WTC11 (cell line): ENCODE results near the gene CSK. TPM values are rescaled to one million over a fixed set of nuclear protein-coding genes. Genes with fewer than 3 reads are reported as not detected.

ENCODE experiments used
- ATAC-seq: fragments of 200-7000 bp; cut with Tn5 transposase; 2 replicates; pipeline ENCODE4 v1.10.0; 2021; ENCODE audit warnings: mild to moderate bottlenecking, moderate library complexity
- CTCF ChIA-PET: fragments of 300-600 bp; sonication (Branson Sonifier 250); formaldehyde crosslinking; loops from one replicate; lab custom pipeline; 2021; ENCODE audit warnings: antibody characterized with exemption; lab: Charles Lee
- POLR2A ChIA-PET: fragments of 350-600 bp; sonication (Branson Sonifier 250); formaldehyde crosslinking; loops from one replicate; lab custom pipeline; 2021; ENCODE audit warnings: antibody characterized with exemption; lab: Charles Lee
- DNase-seq: peaks from one replicate; pipeline ENCODE4 v3.0.0; 2021; ENCODE audit warnings: low spot score
- H3K27ac Mint-ChIP-seq: 2 replicates; pipeline ENCODE4 v1.8.0; 2021; ENCODE audit warnings: mixed read lengths
- H3K27me3 Mint-ChIP-seq: 2 replicates; pipeline ENCODE4 v1.8.0; 2021; ENCODE audit warnings: low read depth, mild to moderate bottlenecking, moderate library complexity, mixed read lengths
- H3K36me3 Mint-ChIP-seq: 2 replicates; pipeline ENCODE4 v1.8.0; 2021; ENCODE audit warnings: mixed read lengths
- H3K4me1 Mint-ChIP-seq: 2 replicates; pipeline ENCODE4 v1.8.0; 2022; ENCODE audit warnings: mixed read lengths
- H3K4me3 Mint-ChIP-seq: 2 replicates; pipeline ENCODE4 v1.8.0; 2021; ENCODE audit warnings: mild to moderate bottlenecking, moderate library complexity, mixed read lengths
- H3K9me3 Mint-ChIP-seq: 2 replicates; pipeline ENCODE4 v1.8.0; 2021; ENCODE audit warnings: mixed read lengths
- CBFB ChIP-seq: sonication (generic); formaldehyde crosslinking; IDR thresholded peaks from 2 replicates; pipeline ENCODE4 v1.8.1; 2022; ENCODE audit warnings: mild to moderate bottlenecking, low read depth, missing genetic modification reagents
- IRF1 ChIP-seq: sonication (generic); formaldehyde crosslinking; IDR thresholded peaks from 2 replicates; pipeline ENCODE4 v1.8.0; 2023; ENCODE audit warnings: missing genetic modification reagents
- JUN ChIP-seq: sonication (generic); formaldehyde crosslinking; IDR thresholded peaks from 2 replicates; pipeline ENCODE4 v1.8.0; 2023; ENCODE audit warnings: mild to moderate bottlenecking, missing genetic modification reagents
- NFATC4 ChIP-seq: fragments of 250-450 bp; sonication (Bioruptor Pico); IDR thresholded peaks from 2 replicates; pipeline ENCODE4 v1.9.0; 2021; ENCODE audit warnings: mild to moderate bottlenecking
- NR1H2 ChIP-seq: sonication (generic); formaldehyde crosslinking; IDR thresholded peaks from 2 replicates; pipeline ENCODE4 v1.9.0; 2021; ENCODE audit warnings: mild to moderate bottlenecking, moderate library complexity, missing genetic modification reagents
- OVOL2 ChIP-seq: fragments of 250-450 bp; sonication (Bioruptor Pico); IDR thresholded peaks from 2 replicates; pipeline ENCODE4 v1.9.0; 2021; ENCODE audit warnings: mild to moderate bottlenecking, borderline replicate concordance
- PRRX2 ChIP-seq: fragments of 250-450 bp; sonication (Bioruptor Pico); IDR thresholded peaks from 2 replicates; pipeline ENCODE4 v1.8.0; 2021; ENCODE audit warnings: mild to moderate bottlenecking
- RELA ChIP-seq: sonication (generic); formaldehyde crosslinking; IDR thresholded peaks from 2 replicates; pipeline ENCODE4 v1.8.1; 2022; ENCODE audit warnings: missing genetic modification reagents, mild to moderate bottlenecking, borderline replicate concordance
- STAT6 ChIP-seq: sonication (generic); formaldehyde crosslinking; conservative IDR thresholded peaks from 2 replicates; pipeline ENCODE4 v1.8.1; 2023; ENCODE audit warnings: mild to moderate bottlenecking, low read depth, missing genetic modification reagents, moderate library complexity
- ZBTB21 ChIP-seq: sonication (generic); formaldehyde crosslinking; IDR thresholded peaks from 2 replicates; pipeline ENCODE4 v1.8.1; 2023; ENCODE audit warnings: mild to moderate bottlenecking, missing genetic modification reagents, borderline replicate concordance
- ZNF317 ChIP-seq: sonication (generic); formaldehyde crosslinking; IDR thresholded peaks from 2 replicates; pipeline ENCODE4 v1.8.1; 2023; ENCODE audit warnings: low read depth, mild to moderate bottlenecking, moderate library complexity, missing genetic modification reagents, borderline replicate concordance
- ZNF416 ChIP-seq: fragments of 250-450 bp; sonication (Bioruptor Pico); IDR thresholded peaks from 2 replicates; pipeline ENCODE4 v1.9.0; 2021; ENCODE audit warnings: mild to moderate bottlenecking, inconsistent platforms
- total RNA-seq: library from RNA; stranded (reverse); gene quantifications from 3 replicates; pipeline ENCODE4 v1.2.3, GENCODE V29; 2021
- TF ChIP-seq, protein P1 (sequence below): fragments of 250-450 bp; sonication (Bioruptor Pico); IDR thresholded peaks from 2 replicates; pipeline ENCODE4 v1.9.0; 2021; ENCODE audit warnings: mild to moderate bottlenecking
- TF ChIP-seq, protein P2 (sequence below): sonication (generic); formaldehyde crosslinking; IDR thresholded peaks from 2 replicates; pipeline ENCODE4 v1.8.1; 2022; ENCODE audit warnings: missing genetic modification reagents, borderline replicate concordance
- TF ChIP-seq, protein P3 (sequence below): sonication (generic); formaldehyde crosslinking; IDR thresholded peaks from 2 replicates; pipeline ENCODE4 v1.8.0; 2022; ENCODE audit warnings: mild to moderate bottlenecking, missing genetic modification reagents

The CSK gene
- total RNA-seq, 1 experiment from 2014 or later: 55.1 TPM

- TF ChIP-seq IRF1 (CRISPR knock-in tag): no peak
- TF ChIP-seq CBFB (CRISPR knock-in tag): no peak
- no peak for TF ChIP-seq ZNF317 (CRISPR knock-in tag)
- TF ChIP-seq, protein P1, sequence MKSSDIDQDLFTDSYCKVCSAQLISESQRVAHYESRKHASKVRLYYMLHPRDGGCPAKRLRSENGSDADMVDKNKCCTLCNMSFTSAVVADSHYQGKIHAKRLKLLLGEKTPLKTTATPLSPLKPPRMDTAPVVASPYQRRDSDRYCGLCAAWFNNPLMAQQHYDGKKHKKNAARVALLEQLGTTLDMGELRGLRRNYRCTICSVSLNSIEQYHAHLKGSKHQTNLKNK (CRISPR knock-in tag): no peak
- no peak for TF ChIP-seq NR1H2 (CRISPR knock-in tag)
- TF ChIP-seq ZNF416 (CRISPR knock-in tag): no peak
- no peak for TF ChIP-seq ZBTB21 (CRISPR knock-in tag)
- TF ChIP-seq, protein P2, sequence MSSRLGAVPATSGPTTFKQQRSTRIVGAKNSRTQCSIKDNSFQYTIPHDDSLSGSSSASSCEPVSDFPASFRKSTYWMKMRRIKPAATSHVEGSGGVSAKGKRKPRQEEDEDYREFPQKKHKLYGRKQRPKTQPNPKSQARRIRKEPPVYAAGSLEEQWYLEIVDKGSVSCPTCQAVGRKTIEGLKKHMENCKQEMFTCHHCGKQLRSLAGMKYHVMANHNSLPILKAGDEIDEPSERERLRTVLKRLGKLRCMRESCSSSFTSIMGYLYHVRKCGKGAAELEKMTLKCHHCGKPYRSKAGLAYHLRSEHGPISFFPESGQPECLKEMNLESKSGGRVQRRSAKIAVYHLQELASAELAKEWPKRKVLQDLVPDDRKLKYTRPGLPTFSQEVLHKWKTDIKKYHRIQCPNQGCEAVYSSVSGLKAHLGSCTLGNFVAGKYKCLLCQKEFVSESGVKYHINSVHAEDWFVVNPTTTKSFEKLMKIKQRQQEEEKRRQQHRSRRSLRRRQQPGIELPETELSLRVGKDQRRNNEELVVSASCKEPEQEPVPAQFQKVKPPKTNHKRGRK (CRISPR knock-in tag): no peak
- TF ChIP-seq JUN: no peak
These were observed 26.4 kb downstream of the CSK start (continued) for GRCh38 chr15:74808078-74808839.

DNA sequence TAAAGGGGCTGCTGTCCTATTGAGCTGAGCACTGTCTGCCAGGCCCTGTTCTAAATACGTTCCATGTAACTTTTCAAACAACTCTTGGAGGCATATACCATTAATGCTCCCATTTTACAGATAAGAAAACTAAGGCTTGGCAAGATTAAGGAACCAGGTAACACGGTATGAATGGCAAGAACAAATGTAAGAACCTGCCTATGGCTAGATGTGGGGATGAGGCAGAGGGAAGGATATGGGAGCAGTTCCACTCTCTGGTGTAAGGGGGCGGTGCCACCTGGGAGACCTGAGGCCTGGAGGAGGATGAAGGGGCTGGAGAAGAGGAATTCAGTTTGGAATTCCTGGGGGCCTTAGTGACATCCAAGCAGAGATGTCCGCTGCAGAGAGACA is 27.0 kb downstream of the CSK start:
- Mint-ChIP-seq H3K4me3 (no peak overlapping the region), H3K27me3 (no peaks in the 10 kb centered on the region), H3K36me3 (no peaks in the 10 kb centered on the region; the same call in 1 of the 2 replicates)
- POLR2A ChIA-PET: no interaction called here
- DNase-seq: peak; percentile 60
- TF ChIP-seq OVOL2 (CRISPR knock-in tag) (no peak), STAT6 (CRISPR knock-in tag) (no peak), RELA (CRISPR knock-in tag) (no peak), PRRX2 (CRISPR knock-in tag) (no peak), IRF1 (CRISPR knock-in tag) (no peak), ZBTB21 (CRISPR knock-in tag) (no peak), NFATC4 (CRISPR knock-in tag) (no peak)
- TF ChIP-seq, protein P3, sequence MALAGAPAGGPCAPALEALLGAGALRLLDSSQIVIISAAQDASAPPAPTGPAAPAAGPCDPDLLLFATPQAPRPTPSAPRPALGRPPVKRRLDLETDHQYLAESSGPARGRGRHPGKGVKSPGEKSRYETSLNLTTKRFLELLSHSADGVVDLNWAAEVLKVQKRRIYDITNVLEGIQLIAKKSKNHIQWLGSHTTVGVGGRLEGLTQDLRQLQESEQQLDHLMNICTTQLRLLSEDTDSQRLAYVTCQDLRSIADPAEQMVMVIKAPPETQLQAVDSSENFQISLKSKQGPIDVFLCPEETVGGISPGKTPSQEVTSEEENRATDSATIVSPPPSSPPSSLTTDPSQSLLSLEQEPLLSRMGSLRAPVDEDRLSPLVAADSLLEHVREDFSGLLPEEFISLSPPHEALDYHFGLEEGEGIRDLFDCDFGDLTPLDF (CRISPR knock-in tag): no peak
- TF ChIP-seq, all 79 proteins: peak for 0
- CTCF ChIA-PET: interaction anchor here (0.9 to 5.0 kb wide), 18 partner anchors 8 to 412 kb away, joined by 3 to 40 read pairs (median 8); no protein-coding TSS in a partner anchor
- Mint-ChIP-seq H3K9me3 (no peaks in the 10 kb centered on the region), H3K27ac (peak overlapping the region; percentile 38; the same call in 1 of the 2 replicates), H3K4me1 (peaks cover 6% of the 10 kb centered on the region)
- peak; percentile 91 for ATAC-seq
